ENCODE data around the gene MDK.
A peak's percentile ranks its signal among the peaks of the same experiment; 100 is the strongest.

MDK gene

DNA sequence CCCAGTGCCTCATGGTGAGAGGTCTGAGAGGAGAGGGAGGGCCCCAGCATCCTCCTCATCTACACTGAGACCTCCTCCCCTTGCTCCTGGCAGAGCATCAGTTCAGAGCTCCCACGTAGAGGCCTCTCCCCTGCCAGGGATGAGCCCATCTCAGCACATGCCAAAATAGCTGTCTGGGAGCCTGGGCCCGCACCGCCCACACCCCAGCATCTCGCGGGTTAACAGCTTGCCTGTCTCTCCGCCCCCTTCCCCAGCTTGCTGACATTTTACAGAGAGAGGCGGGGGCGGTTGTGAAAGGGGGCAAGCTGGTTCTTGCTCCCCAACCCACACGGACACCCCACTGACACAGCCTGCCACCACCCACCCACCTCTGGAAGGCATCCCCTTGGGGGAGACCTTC lies 27.8 kb upstream of the MDK start:
- TF ChIP-seq, protein P1, sequence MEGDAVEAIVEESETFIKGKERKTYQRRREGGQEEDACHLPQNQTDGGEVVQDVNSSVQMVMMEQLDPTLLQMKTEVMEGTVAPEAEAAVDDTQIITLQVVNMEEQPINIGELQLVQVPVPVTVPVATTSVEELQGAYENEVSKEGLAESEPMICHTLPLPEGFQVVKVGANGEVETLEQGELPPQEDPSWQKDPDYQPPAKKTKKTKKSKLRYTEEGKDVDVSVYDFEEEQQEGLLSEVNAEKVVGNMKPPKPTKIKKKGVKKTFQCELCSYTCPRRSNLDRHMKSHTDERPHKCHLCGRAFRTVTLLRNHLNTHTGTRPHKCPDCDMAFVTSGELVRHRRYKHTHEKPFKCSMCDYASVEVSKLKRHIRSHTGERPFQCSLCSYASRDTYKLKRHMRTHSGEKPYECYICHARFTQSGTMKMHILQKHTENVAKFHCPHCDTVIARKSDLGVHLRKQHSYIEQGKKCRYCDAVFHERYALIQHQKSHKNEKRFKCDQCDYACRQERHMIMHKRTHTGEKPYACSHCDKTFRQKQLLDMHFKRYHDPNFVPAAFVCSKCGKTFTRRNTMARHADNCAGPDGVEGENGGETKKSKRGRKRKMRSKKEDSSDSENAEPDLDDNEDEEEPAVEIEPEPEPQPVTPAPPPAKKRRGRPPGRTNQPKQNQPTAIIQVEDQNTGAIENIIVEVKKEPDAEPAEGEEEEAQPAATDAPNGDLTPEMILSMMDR (IDR thresholded peaks at IDR 0.05): no peak
- no peak for DNase-seq (ENCODE audit: low spot score)
- H3K27ac ChIP-seq: no peak overlapping the region
- no peak overlapping the region for H3K4me3 ChIP-seq

DNA sequence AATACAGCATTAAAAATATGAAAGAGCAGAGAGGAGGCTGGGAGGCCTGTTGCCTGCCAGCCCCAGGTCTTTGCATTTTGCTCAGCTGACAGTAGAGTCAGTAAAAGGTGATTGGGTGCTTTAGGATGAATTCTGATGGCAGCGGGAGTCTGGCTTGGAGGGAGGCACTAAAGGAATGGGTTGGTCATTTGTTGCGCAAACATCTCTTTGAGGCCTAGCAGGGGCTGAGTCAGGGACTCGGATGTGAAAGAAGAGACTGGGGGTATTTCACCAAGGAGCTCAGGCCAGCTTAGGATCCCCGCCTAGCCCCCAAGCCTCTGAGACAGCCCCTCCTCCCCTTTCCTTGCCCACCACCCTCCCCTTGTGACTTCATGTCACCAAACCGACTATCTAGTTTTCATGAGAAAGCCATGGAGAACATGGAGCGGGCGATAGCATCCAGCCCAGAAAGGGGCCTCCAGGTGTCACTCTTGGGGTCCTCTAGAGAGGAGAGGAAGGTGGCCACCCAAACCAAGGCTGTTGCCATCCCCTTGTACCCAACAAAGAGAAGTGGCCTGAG lies 24.5 kb upstream of the MDK start:
- TF ChIP-seq, protein P1 (IDR thresholded peaks at IDR 0.05): no peak
- DNase-seq (ENCODE audit: low spot score): no peak
- Histone ChIP-seq H3K4me3 (no peak overlapping the region), H3K27ac (no peak overlapping the region)

DNA sequence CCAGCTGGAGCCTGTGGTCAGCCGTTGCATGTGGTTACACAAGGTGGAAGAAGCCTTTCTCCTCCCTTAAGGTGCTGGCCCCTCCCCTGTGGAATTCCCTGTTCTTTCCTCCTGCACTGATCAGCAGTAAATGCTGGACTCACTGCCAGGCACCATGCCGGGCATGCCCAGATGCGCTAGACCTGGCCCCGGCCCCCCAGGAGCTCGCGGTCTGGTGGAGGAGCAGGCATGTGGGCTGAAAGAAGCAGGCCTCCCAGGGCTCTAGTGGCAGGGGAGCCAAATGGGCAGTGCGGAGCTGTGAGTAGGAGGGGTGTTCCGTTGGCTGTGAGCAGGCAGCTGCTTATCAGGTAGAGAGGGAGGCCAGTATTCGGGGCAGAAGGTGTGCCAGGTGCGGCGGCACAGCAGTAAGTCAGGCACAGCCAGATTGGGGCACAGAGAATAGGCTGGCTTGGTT lies 24.0 kb upstream of the MDK start:
- Histone ChIP-seq H3K27ac (no peak overlapping the region), H3K4me3 (no peak overlapping the region)
- no peak for DNase-seq (ENCODE audit: low spot score)
- TF ChIP-seq, protein P1 (IDR thresholded peaks at IDR 0.05): no peak

DNA sequence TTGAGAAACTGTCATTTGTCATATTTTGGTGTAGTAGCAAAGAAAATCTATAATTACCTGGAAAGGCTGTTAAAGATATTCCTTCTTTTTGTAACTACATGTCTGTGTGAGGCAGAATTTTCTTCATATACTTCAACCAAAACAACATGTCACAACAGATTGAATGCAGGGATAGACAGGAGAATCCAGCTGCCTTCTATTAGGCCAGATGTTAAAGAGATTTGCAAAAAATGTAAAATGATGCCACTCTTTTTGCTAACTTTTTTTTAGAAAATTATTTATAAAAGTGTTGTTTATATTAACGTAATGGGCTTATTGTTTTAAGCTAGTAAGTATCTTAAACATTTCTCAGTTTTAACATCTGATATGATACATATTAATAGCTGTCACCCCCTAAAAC lies 21.5 kb upstream of the MDK start:
- TF ChIP-seq, protein P1 (IDR thresholded peaks at IDR 0.05): no peak
- Histone ChIP-seq H3K4me3 (no peak overlapping the region), H3K27ac (no peak overlapping the region)
- no peak for DNase-seq (ENCODE audit: low spot score)

DNA sequence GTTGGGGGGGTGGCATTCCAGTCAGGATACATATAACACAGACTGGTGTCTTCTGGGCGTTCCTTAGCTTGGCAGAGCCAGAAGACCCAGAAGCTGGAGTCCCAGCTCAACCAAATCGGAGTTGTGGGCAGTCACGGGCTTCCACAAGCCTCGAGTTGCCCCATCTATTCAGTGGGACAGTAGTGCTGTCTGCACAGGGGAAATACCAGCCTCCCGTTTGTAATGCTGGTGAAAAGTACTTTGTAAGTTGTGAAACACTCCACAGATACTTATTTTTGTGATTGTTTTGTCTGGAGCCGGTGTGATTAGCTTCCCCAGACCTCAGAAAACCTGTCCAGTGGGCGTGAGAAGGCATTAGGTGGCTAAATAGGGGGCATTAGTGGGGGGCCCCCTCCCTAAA lies 20.6 kb upstream of the MDK start:
- Histone ChIP-seq H3K4me3 (peak overlapping the region; percentile 51), H3K27ac (peak overlapping the region; percentile 60 to 86)
- DNase-seq (ENCODE audit: low spot score): no peak
- TF ChIP-seq, protein P1 (IDR thresholded peaks at IDR 0.05): no peak

DNA sequence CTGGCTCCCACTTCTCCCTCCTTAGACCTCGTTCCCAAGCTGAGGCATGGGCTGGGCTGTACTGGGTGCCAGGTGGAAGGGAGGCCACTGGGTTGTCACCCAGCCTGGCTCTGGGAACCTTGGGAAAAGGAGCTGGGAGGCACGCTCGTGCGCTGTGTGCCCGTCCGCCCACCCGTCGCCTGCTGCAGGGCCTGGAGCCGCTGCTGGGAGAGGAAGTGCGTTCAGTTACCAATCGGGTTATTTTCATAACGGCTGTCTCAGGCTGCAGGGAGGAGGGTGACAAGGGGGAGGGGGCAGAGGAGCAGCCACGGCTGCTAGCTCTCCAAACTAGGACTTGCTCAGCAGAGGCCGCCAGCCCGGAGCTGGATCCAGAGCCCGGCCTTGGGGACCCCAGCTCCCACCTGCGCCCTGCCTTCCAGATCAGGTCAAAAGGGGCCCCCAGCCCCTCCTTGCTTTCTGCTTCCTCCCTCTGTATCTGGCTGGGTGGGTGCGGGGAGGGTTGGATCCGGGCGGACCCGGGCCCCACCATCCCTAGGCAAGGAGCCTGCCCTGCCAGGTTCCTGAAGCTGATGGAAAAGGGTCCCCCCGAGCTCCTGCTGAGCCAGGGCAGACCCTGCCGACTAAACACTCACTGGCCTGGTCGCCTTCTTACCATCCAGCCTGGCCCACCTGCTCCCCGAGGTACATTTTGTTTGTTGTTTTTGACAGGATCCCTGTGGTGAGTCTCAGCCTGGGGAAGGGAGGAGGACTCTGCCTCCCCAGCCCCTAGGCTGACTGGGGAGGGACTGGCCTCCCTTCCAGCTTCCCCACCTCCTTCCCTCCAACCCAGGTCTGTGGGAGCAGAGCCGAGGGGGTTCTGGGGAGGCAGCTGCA lies 19.9 kb upstream of the MDK start:
- peak overlapping the region; percentile 51 for H3K4me3 ChIP-seq
- DNase-seq (ENCODE audit: low spot score): no peak

More for the DNA sequence above, 19.9 kb upstream of the MDK start:
- TF ChIP-seq, protein P1 (IDR thresholded peaks at IDR 0.05): no peak
- H3K27ac ChIP-seq: peak overlapping the region; percentile 60 to 86
